ENCODE data around the gene ABCC3. TPM values are rescaled to one million over a fixed set of nuclear protein-coding genes. Genes with fewer than 3 reads are reported as not detected.

Gene ABCC3
- total RNA-seq, 6 donors from 2014 or later: 34.2 to 268 (median 57.7) TPM

DNA sequence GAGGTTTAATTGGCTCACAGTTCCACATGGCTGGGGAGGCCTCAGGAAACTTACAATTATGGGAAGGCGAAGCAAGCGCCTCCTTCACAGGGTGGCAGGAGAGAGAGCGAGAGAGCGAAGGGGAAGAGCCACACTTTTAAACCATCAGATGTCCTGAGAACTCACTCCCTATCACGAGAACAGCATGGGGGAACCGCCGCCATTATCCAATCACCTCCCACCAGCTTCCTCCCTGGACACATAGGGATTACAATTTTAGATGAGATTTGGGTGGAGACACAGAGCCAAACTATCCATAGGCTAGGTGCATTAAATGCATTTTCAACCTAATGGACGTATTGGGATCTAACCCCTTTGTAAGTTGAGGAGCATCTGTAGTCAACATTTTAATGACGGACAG lies 78.0 kb downstream of the ABCC3 start:
- DNase-seq (no peak), ATAC-seq (ENCODE audit: low FRiP score in 2 of 2) (no peak)
- H3K27ac ChIP-seq: no peak overlapping the region
- no peak overlapping the region for H3K4me3 ChIP-seq
- no peaks in the 10 kb centered on the region for H3K9me3 ChIP-seq
- no peaks in the 10 kb centered on the region for H3K36me3 ChIP-seq
- TF ChIP-seq POLR2AphosphoS5 (IDR thresholded peaks at IDR 0.05) (no peak), CTCF (IDR thresholded peaks at IDR 0.05) (no peak), EP300 (IDR thresholded peaks at IDR 0.05) (no peak), POLR2A (IDR thresholded peaks at IDR 0.05) (no peak)
- H3K27me3 ChIP-seq: no peaks in the 10 kb centered on the region
- peaks cover 10 to 16% (median 15%) of the 10 kb centered on the region in 4 donors for H3K4me1 ChIP-seq
- WGBS, 2 donors: 89 to 91% methylated on average over 9 of the region's 9 CpGs

- DNase-seq: no peak
- ATAC-seq (ENCODE audit: low FRiP score in 2 of 2): no peak
- H3K4me3 ChIP-seq: no peak overlapping the region
- H3K27me3 ChIP-seq: no peaks in the 10 kb centered on the region
- H3K27ac ChIP-seq: no peak overlapping the region
- H3K9me3 ChIP-seq: no peaks in the 10 kb centered on the region
- peaks cover 4 to 8% (median 4%) of the 10 kb centered on the region in 4 donors for H3K4me1 ChIP-seq
- TF ChIP-seq EP300 (IDR thresholded peaks at IDR 0.05) (no peak), CTCF (IDR thresholded peaks at IDR 0.05) (no peak), POLR2A (IDR thresholded peaks at IDR 0.05) (no peak), POLR2AphosphoS5 (IDR thresholded peaks at IDR 0.05) (no peak)
- H3K36me3 ChIP-seq: no peaks in the 10 kb centered on the region
- WGBS, 2 donors: 85 to 97% methylated on average over 3 of the region's 3 CpGs
These were observed 80.8 kb downstream of the ABCC3 start for GRCh38 chr17:50715471-50715870.

DNA sequence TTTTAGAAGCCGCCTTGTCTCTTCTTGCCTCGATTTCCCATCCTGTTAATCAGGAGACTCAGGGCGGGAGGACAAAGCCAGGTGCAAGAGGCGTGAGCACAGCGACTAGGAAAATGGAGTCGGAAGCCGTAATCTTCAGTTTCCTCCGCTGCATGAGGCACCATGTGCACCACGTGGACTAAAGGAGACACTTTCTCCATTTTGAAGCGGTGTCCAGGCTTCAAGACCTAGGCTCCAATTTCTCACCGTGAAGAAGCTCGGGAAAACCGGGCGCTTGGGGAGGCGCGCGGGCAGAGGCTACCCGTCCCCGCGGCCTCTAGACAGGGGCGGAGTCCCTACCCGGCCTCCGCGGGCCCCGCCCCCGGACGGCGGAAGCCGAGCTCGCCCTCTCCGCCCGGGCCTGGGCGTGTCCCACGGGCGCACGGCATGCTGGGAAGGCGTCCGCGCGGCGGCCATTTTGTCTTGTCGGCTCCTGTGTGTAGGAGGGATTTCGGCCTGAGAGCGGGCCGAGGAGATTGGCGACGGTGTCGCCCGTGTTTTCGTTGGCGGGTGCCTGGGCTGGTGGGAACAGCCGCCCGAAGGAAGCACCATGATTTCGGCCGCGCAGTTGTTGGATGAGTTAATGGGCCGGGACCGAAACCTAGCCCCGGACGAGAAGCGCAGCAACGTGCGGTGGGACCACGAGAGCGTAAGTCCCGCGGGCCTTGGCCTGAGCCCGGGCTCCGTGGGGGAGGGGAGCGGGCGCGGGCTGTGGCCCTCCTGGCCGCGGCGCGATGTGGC lies 84.7 kb downstream of the ABCC3 start, which contains the start of gene LUC7L3:
Gene LUC7L3, plus strand, starts transcription at position 460 of the 780 bp plus-strand sequence. Its CDS starts 130 bp downstream, at position 590.
- TF ChIP-seq CTCF (IDR thresholded peaks at IDR 0.05) (peak in 2 of 6 experiments; percentile 4 to 29), POLR2A (IDR thresholded peaks at IDR 0.05) (peak in 3 of 4 donors; percentile 81 to 89 (median 86)), EP300 (IDR thresholded peaks at IDR 0.05) (peak in 1 of 4 donors; percentile 12), POLR2AphosphoS5 (IDR thresholded peaks at IDR 0.05) (peak; percentile 92 to 95)
- Histone ChIP-seq H3K4me1 (peaks cover 33 to 46% (median 40%) of the 10 kb centered on the region in 4 donors), H3K9me3 (no peaks in the 10 kb centered on the region), H3K36me3 (peaks cover 0 to 4% (median 0%) of the 10 kb centered on the region in 4 donors), H3K4me3 (peak within 1 kb of the TSS; percentile 73 to 84 (median 80)), H3K27ac (peak within 1 kb of the TSS; percentile 96 to 99 (median 97)), H3K27me3 (no peaks in the 10 kb centered on the region)
- ATAC-seq (ENCODE audit: low FRiP score in 2 of 2) (peak; percentile 98 to 99), DNase-seq (peak; percentile 96 to 99)
- WGBS, 2 donors: 2 to 6% methylated on average over 14 to 59 of the region's 76 CpGs

DNA sequence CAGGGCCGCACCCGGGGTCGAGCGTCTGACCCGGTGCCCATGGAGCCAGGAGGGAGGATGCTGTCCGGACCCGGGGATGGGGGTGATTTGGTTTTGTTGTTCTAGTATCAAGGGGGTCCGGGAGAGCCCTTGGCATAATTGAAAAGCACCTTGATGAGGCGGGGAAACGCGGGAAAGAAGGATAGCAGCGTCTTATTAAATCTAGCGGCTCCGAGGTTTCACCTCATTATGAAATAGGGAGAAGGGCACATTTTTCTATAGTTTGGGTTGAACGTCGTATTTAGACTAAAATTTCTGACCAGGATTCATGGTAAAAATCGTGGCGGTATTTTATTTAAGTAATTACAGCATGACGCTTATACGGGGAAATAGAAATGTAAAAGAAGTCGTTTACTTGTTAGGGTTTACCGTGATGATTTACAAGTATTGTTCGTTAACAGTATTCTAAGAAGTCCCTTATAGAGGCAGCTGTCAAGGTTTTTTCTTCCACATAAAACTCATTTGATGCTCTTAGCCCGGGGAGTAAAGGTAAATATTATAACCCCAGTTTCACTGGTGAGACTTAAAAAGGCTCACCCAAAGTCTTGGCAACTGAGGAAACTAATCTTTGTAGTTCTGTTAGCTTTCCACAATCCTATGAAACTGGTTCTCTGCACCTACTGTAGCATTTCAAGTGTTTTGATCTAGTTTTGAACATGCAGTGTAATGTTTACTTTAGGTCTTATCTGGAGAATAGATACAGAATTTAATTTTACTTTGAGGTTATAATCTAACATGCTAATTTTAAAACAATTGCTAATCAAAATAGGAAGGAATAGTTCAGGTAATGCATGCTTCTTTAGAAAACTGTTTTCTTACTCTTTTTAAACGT lies 85.5 kb downstream of the ABCC3 start:
- H3K4me3 ChIP-seq: peak overlapping the region; percentile 73 to 84 (median 80)
- ATAC-seq (ENCODE audit: low FRiP score in 2 of 2) (no peak), DNase-seq (no peak)
- peaks cover 33 to 46% (median 40%) of the 10 kb centered on the region in 4 donors for H3K4me1 ChIP-seq
- peak overlapping the region; percentile 96 to 99 (median 97) for H3K27ac ChIP-seq
- no peaks in the 10 kb centered on the region for H3K27me3 ChIP-seq
- H3K9me3 ChIP-seq: no peaks in the 10 kb centered on the region
- peaks cover 0 to 4% (median 0%) of the 10 kb centered on the region in 4 donors for H3K36me3 ChIP-seq
- WGBS, 2 donors: 1% methylated on average over 19 to 25 of the region's 25 CpGs
- TF ChIP-seq POLR2AphosphoS5 (IDR thresholded peaks at IDR 0.05): no peak
- TF ChIP-seq POLR2A (IDR thresholded peaks at IDR 0.05): no peak
- TF ChIP-seq EP300 (IDR thresholded peaks at IDR 0.05): no peak
- TF ChIP-seq CTCF (IDR thresholded peaks at IDR 0.05): no peak

Measured in upper lobe of left lung (tissue), 6 donors.